ENCODE results near the gene CALB2.

CALB2 gene

DNA sequence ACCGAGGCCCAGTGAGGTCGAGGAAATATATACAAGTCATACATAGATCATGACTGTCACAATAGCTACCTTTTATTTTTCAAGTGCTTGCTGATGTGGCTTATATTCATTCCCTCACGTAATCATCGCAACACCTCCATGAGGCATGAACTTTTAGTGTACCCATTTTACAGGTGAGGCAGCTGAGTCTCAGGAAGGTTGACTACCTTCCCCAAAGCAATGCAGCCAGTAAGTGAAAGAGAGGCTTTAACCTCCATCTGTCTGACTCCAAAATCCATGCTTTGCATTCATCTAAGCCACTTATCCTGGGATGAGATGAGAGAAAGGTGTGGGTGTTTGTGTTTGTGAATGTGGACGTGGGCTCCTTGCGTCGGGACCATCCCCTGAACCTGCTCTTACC, 30.8 kb downstream of the CALB2 start:
- no peak for DNase-seq (ENCODE audit: low spot score)

- no peak for DNase-seq (ENCODE audit: low spot score)
These were observed 38.1 kb downstream of the CALB2 start for GRCh38 chr16:71396594-71396993.

GRCh38 chr16:71399801-71400563, 41.5 kb downstream of the CALB2 start:
- DNase-seq (ENCODE audit: low spot score): no peak

DNA sequence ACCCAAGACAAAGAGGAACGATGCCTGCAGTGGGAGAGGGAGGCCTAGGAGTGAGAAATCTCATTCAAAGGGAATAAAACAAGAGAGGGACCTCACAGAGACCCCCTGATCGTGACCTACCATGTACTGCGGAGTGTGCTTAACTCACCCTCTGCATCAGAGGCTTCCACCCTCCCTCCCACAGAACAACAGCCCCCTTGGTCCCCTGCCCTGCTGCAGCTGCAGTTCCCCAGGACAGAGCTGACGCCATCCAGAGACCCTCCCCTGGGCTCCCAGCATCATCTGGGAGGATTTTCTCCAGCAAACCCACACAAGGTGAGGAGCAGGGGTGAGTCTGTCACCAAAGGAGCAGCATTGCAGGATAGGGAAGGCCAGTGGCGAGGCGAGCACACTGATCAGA, 43.5 kb downstream of the CALB2 start:
- no peak for DNase-seq (ENCODE audit: low spot score)

GRCh38 chr16:71402674-71403073, 44.2 kb downstream of the CALB2 start:
- DNase-seq (ENCODE audit: low spot score): no peak

DNA sequence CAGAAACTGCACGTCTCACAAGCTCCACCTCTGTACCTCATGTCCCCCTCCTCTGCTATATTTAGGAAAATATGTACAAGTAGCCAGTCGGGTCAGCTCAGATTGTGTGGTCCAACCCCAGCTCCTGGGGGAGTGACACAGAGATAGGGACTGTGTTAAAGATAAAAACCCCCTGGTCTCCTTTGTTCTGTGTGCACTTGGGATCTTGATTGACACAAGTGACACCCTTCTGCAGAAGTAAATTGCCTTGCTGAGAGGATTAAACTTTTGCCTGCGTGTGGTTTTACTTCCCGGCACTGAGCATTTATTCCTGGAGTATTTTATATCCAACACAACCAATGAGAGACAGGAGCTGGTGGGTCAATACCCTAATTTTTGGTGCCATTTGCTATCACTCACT, 45.8 kb downstream of the CALB2 start:
- no peak for DNase-seq (ENCODE audit: low spot score)

- no peak for DNase-seq (ENCODE audit: low spot score)
These were observed 47.8 kb downstream of the CALB2 start for GRCh38 chr16:71406316-71406715.

DNA sequence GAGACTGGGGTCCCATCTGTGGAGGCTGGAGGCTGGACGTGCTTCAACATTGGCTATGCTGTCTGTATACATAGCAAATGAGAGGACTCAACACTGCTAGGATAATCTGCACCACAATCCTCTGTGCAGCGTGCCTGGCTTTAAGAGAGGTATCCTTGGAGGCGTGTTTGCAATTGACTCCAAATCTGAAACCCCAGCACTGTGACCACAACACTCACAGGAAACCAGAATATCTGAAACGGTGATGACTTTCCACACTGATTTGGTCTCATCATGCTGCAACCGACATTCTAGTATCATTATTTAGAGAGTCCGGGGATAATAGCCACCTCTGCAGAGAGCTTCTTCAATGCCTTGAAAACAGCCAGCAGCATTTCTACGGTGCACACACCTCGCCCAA, 48.2 kb downstream of the CALB2 start:
- no peak for DNase-seq (ENCODE audit: low spot score)

- no peak for DNase-seq (ENCODE audit: low spot score)
These were observed 49.2 kb downstream of the CALB2 start for GRCh38 chr16:71407731-71408130.

- no peak for DNase-seq (ENCODE audit: low spot score)
These were observed 50.0 kb downstream of the CALB2 start for GRCh38 chr16:71408536-71408935.

DNA sequence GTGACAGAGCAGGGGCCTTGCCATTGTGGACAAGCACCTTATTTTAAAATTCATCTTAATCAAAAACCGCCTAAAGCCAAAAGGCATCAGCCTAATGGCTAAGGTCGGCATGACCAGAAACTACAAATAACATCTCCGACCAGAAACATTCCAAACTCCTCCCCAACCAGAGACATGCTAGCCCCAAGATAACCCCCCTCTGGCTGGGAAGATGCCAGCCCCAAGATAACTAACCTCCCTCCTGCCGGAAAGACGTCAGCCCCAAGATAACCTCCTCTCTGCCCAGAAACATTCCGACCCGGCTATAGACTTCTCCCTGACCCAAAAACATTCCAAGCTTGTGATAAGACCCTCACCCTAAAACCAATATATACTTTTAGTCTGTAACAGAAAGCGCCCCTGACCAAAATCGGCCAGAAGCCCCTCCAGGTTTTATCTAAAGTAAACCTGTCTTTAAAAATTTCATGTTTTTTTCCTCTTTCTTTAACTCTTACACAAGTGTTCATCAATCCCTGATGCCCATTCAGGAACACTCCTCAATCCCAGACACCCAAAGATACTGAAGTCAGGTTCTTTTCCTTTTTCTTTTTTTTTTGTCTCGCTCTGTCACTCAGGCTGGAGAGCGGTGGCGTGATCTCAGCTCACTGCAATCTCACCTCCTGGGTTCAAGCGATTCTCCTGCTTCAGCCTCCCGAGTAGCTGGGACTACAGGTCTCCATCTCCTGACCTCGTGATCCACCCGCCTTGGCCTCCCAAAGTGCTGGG, 50.7 kb downstream of the CALB2 start:
- no peak for DNase-seq (ENCODE audit: low spot score)

DNA sequence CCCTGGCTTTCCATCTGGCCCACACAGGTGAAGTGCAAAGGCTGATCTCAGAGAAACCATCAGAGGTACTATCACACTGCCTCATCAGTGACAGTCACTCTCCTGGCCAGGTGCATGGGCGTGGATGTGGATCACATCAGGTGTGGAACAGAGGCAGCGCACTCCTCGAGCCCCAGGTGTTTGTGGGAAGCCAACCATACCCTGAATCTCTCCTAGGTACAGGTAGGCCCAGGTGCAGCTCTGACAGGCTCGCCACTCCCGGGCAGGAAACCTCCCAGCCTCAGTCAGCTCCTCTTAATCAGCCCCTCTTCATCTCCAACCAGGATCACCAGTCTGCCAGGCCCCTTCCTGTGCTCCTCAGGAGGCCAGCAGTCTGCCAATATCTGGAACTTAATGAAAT, 51.6 kb downstream of the CALB2 start:
- DNase-seq (ENCODE audit: low spot score): no peak

- DNase-seq (ENCODE audit: low spot score): peak; percentile 90
These were observed 54.0 kb downstream of the CALB2 start for GRCh38 chr16:71412270-71413160.

- DNase-seq (ENCODE audit: low spot score): no peak
These were observed 54.8 kb downstream of the CALB2 start for GRCh38 chr16:71413341-71413740.

- DNase-seq (ENCODE audit: low spot score): no peak
These were observed 55.5 kb downstream of the CALB2 start for GRCh38 chr16:71414038-71414437.

DNA sequence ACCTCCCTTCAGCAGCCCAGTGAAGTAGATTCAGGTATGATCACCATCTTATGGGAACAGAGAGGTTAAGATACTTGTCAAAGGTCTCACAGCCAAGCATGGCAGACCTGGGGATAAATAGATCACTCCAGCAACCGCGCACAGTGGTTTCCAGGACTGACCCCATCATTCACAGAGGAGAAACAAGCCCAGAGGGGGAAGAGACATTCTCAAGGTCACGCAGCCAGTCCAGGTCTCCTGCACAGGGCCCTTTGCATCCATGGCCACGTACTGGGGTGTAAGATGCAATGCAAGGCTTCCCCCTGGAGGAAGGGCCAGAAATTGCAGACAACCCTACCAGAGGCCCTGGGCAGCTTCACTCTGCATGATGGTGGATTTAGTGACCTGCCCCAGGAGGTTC, 63.4 kb downstream of the CALB2 start:
- DNase-seq (ENCODE audit: low spot score): peak; percentile 44

GRCh38 chr16:71423016-71423415, 64.5 kb downstream of the CALB2 start:
- no peak for DNase-seq (ENCODE audit: low spot score)

GRCh38 chr16:71423865-71424264, 65.3 kb downstream of the CALB2 start:
- no peak for DNase-seq (ENCODE audit: low spot score)

GRCh38 chr16:71424626-71425025, 66.1 kb downstream of the CALB2 start:
- DNase-seq (ENCODE audit: low spot score): no peak

- no peak for DNase-seq (ENCODE audit: low spot score)
These were observed 67.2 kb downstream of the CALB2 start for GRCh38 chr16:71425746-71426068.

GRCh38 chr16:71426069-71426879, 67.8 kb downstream of the CALB2 start:
- DNase-seq (ENCODE audit: low spot score): peak; percentile 45

Measured in GM03348 (cell line).